ENCODE data around the gene IL21.
"Not testable (repeated sequence)": the region's sequence is repeated elsewhere in the genome, so short reads cannot be mapped to it uniquely, and the experiment has no call there.

Gene IL21

GRCh38 chr4:122577189-122577553, 43.7 kb downstream of the IL21 start:
- no peak for DNase-seq

- DNase-seq = peak; percentile 61
These were observed 44.3 kb downstream of the IL21 start for GRCh38 chr4:122576261-122577188.

GRCh38 chr4:122574347-122574746, 46.5 kb downstream of the IL21 start:
- DNase-seq = not testable (repeated sequence)

- no peak for DNase-seq
These were observed 58.4 kb downstream of the IL21 start for GRCh38 chr4:122562449-122562848.
